Fibroblast of gingiva (primary cell): ENCODE measurements around the gene POT1.
"Not testable (repeated sequence)": the region's sequence is repeated elsewhere in the genome, so short reads cannot be mapped to it uniquely, and the experiment has no call there.

Source experiments
- DNase-seq: peaks from one replicate; pipeline ENCODE4 v3.0.0-alpha.2; 2011; ENCODE audit warnings: low read depth

Gene POT1, protein sequence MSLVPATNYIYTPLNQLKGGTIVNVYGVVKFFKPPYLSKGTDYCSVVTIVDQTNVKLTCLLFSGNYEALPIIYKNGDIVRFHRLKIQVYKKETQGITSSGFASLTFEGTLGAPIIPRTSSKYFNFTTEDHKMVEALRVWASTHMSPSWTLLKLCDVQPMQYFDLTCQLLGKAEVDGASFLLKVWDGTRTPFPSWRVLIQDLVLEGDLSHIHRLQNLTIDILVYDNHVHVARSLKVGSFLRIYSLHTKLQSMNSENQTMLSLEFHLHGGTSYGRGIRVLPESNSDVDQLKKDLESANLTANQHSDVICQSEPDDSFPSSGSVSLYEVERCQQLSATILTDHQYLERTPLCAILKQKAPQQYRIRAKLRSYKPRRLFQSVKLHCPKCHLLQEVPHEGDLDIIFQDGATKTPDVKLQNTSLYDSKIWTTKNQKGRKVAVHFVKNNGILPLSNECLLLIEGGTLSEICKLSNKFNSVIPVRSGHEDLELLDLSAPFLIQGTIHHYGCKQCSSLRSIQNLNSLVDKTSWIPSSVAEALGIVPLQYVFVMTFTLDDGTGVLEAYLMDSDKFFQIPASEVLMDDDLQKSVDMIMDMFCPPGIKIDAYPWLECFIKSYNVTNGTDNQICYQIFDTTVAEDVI

DNA sequence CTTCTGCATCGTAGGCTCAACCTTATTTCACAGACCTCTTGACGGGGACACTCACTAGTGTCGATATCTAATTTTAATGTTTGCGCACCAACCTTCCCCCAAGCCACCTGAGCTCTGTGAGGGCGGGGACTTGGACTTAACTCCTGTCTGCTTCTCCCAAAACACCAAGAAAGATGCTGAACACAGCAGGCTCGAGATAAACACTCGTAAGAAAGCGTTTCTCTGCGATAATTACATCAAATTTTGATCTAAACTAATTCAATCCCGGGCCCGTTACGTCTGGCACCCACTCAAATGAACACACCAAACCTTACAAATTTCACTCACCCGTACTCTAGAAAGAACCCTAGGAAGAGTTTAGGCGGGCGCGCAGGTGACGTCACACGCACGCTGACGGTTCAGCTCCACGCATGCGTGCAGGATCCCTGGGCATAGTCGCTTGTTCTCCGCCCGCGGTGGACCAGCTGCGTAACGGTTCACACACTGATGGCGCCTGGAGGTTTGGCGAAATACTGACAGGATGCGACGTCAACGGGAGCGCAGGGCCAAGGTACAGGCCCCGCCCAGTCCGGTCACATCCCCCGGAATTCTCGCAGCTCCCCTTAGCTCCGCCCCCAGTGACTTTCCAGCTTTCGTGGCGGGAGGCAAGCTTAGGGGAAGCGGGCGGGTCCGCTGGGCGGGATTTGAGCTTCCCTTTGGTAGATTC lies at the start of gene POT1:
TSS of gene POT1 (minus strand) at position 359 of the 706 bp plus-strand sequence. CDS start 32,652 bp downstream, outside the sequence.
- peak; percentile 99 for DNase-seq

DNA sequence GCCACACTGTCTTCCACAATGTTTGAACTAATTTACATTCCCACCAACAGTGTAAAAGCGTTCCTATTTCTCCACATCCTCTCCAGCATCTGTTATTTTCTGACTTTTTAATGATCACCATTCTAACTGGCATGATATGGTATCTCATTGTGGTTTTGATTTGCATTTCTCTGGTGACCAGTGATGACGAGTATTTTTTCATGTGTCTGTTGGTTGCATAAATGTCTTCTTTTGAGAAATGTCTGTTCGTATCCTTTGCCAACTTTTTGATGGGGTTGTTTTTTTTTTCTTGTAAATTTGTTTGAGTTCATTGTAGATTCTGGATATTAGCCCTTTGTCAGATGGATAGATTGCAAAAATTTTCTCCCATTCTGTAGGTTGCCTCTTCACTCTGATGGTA lies 45.5 kb upstream of the POT1 start:
- not testable (repeated sequence) for DNase-seq

DNA sequence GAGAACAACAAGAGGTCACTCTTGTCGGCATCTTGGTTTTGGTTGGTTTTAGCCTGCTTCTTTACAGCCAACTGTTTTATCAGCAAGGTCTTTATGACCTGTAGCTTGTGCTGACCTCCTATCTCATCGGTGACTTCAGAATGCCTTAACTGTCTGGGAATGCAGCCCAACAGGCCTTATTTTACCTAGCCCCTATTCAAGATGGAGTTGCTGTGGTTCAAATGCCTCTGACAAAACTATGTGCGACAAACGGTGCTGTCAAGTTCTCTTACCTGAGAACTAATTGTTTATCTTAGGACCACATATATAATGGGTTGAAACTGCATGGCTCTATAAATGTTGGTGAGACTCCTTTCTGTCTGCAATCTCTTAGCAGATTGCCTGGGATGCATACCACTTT lies 35.9 kb upstream of the POT1 start:
- no peak for DNase-seq

DNA sequence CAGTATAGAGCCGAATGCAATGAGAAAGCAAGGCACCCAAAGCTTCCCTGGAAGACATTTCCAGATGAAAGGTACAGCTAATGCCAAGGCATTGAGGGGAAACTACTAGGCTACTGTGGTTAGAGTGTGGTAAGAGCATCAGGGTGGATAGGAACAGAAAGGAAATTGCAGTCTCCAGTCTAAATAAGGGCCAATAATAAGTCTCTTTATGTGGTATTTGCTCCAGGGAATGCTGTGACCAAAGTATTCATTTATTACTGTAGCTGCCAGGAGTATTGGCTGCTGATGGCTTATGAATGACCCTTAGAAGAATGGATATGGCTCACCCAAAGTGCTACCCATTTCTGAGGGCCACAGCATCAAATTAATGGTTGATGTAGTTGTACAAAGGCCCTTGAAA lies 30.1 kb upstream of the POT1 start:
- no peak for DNase-seq

DNA sequence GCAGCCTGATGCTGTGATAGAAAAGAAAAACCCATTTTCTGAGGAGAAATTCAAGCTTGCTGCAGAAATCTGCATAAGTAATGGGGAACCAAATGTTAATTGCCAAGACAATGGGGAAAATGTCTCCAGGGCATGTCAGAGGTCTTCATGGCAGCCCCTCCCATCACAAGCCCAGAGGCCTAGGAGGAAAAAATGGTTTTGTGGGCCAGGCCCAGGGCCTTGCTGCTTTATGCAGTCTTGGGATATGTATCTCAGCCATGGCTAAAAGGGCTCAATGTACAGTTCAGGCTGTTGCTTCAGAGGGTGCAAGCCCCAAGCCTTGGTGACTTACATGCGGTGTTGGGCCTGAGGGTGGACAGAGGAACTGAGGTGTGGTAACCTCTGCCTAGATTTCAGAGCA lies 28.3 kb upstream of the POT1 start:
- DNase-seq: not testable (repeated sequence)

DNA sequence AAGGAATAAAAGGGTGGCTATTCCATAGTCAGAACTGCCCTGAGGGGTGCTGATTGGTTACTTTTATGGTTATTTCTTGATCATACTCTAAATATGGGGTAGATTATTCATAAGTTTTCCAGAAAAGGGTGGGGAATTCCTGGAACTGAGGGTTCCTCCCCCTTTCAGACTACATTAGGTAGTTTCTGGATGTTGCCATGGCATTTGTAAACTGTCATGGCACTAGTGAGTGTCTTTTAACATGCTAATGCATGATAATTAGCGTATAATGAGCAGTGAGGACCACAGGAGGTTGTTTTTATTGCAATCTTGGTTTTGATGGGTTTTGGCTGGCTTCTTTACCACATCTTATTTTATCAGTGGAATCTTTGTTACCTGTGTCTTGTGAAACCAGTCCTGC lies 26.5 kb upstream of the POT1 start:
- no peak for DNase-seq

DNA sequence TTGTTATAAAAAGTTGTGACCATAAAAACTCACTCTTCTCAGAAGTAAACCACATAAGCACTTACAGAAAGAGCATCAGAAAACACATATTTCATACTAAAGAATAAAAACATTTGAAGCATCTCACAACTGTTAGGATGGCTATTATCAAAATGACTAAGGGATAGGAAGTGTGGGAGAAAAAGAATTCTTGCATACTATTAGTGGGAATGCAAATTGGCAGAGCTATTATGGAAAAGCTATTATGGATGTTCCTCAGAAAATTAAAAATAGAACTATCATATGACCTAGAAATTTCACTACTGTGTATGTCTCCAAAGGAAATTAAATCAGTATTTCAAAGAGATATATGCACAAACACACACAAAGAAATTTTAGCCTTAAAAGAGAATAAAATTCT lies 25.2 kb upstream of the POT1 start:
- no peak for DNase-seq

DNA sequence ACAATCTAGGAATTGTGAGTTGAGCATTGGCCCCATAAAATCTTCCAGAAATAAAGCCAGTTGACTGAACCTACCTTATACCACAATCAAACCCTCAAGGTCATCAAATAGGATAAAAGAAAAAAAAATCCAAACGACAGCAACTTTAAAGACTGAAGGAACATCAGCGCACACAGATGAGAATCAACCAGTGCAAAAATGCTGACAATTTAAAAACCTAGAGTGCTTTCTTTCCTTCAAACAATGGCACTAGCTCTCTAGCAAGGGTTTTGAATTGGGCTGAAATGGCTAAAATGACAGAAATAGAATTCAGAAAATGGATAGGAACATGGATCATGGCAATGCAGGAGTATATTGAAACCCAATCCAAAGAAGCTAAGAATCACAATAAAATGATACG lies 16.1 kb upstream of the POT1 start:
- no peak for DNase-seq

DNA sequence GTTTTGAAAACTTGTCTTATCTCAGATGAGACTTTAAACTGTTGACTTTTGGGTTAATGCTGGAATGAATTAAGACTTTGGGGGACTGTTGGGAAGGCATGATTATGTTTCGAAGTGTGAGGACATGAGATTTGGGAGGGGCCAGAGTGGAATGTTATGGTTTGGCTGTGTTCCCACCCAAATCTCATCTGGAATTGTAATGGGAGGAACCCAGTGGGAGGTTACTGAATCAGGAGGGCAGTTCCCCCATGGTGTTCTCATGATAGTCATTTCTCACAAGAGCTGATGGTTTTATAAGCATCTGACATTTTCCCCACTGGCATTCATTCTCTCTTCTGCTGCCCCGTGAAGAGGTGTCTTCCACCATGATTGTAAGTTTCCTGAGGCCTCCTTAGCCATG lies 13.8 kb upstream of the POT1 start:
- DNase-seq: no peak

DNA sequence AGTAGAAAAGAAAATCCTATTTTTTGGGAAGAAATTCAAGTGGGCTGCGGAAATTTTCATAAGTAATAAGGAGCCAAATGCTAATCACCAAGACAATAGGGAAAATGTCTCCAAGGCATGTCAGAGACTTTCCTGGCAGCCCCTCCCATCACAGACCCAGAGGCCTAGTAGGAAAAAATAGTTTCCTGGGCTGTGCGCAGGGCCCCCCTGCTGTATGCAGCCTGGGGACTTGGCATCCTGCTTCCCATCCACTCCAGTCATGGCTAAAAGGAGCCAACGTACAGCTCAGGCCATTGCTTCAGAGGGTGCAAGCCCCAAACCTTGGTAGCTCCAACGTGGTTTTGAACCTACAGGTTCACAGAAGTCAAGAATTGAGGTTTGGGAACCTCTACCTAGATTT lies 12.8 kb upstream of the POT1 start:
- no peak for DNase-seq

DNA sequence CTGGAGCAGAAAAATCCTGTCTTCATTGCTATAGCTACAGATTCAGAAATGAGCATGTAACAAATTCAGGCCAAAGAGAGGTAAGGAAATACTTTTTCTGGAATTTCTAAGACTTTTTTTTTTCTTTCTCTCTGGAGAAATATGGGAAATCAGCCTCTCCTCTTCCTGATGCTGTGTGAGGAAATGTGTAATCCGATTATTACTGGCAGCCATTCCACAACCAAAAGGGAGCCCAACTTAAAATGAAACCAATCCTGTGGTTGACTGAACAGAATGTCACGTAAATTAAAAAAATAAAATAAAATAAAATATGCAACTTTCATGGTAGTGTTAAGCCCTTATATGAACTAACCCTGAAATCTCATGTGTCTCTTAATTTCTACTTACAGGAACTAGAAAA lies 10.7 kb upstream of the POT1 start:
- DNase-seq: peak; percentile 15

DNA sequence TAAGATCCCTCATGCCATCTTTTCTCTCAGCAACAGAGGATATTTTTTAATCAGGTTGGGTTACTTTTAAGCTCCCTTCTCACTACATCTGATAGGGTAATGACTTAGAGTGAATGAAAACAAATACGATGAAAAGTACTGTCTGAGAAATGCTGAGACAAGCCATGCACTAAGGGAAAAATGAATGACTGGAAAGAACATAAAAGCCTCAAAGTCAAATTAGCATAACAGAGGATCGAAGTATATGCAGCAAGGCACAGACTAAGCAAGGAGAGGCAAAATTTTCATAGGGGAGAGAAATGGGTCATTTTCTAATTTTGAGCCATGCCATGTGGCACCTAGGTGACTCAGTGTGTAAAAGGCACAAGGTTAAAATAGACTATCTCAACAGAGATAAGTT lies 8.5 kb upstream of the POT1 start:
- DNase-seq: no peak

DNA sequence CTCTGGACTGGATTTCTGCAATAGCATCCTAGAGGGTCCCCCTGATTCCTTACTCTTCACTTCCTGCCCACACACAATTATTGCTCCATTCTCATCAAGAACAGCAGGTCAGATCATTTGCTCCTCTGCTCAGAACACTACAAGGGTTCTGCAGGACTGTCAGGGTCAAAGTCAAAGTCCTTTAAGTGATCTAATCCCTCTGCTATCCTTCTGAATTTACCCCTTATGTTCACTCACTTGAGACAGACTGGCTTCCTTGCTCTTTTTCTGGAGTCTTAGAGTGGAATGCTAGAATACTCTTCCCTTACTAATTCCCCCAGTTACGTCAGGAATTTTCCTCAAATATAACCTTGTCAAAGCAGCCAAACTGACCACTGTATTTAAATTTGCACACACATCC lies 7.5 kb upstream of the POT1 start:
- no peak for DNase-seq

DNA sequence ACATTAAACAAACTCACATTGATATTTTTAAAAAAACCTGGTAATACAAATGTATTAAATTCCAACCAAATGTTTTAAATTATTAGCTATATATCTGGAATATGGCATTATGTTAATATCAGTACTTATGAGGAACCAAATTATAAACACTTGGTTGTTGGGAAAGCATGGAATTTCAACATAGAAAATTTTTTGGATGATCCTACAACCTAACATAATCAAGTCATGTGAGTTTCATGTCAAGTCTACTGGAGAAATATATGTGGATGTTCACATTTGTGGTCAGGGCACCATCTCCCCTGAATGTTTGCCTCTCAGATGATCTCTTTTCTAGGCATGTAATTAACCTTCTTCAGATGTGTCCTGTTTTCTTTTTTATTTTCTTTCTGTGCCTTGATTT lies 5.2 kb upstream of the POT1 start:
- DNase-seq: peak; percentile 3

DNA sequence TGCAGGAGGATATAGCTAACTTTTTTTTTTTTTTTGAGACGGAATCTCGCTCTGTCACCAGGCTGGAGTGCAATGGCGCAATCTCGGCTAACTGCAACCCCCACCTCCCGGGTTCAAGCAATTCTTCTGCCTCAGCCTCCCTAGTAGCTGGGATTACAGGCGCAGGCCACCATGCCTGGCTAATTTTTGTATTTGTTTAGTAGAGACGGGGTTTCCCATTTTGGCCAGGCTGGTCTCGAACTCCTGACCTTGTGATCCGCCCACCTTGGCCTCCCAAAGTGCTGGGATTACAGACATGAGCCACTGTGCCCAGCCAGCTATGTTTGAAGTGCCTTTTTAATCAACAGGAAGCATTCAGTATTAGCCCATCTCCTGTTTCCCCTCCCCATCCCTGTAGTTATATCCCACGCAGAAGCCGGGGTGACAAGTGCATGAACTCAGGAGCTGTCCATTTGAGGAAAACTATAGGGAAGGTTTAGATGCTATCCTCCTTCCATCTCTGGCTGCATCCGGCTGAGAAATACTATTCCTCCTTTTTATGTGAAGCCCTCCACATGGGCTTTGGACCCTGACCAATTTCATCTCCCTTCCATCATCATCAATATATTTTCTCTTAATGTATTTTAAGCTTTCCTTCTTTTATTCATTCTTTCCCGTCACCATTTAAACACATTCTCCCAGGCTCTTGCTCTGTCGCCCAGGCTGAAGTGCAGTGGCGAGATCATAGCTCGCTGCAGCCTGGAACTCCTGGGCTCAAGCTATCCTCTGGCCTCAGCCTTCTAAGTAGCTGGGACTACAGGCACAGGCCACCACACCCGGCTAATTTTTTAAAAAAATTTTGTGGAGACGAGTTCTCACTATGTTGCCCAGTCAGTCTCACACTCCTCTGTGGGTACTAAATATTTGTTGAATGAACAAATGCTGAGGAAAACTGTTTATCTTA lies 1.3 kb upstream of the POT1 start:
- DNase-seq: no peak

DNA sequence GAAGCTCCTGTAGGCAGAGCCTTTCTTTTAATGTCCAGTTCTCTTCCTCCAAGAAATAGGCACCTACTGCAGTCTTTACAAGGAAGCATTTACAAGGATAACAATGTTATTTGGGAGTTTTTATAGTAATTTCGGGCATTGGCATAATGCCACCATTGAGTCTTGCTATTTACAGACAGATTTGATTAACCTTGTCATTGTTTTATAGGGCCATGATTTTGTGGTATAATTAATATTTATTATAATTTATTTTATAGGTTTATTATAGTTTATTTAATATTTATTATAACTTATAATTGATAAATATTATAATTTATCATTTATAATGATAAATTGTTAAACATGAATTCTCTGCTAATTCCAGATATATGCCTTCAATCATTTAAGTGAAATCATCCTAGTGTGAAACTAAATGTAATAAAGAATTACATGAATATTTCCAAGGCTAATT lies 573 bp upstream of the POT1 start:
- DNase-seq: no peak

DNA sequence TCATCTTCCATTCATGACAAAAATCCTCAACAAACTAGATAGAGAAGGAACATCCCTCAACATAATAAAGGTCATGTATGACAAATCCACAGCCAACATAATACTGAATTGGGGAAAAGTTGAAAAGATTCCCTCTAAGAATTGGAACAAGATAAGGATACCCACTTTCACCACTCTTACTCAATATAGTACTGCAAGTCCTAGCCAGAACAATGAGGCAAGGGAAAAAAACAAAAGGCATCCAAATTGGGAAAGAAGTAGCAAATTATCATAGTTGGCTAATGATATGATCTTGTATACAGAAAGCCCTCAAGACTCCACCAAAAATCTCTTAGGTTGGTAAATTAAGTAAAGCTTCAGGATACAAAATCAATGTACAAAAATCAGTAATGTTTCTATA lies 4.7 kb downstream of the POT1 start:
- peak; percentile 46 for DNase-seq

DNA sequence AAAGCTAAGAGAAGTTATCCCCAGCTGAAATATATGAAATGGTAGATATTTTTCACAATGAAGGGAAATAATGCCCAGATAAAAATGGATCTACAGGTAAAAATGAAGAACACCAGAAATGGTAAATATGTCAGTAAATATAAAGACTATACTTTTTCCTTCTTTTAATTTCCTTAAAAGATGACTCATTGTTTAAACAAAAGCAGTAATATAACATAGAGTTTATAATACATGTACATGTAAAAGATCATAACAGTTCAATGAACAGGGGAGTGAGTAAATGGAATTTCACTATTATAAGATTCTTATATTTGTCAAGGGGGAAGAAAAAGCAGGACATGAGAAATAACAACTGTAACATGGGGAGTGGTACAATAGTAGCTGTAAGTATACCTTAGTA lies 7.4 kb downstream of the POT1 start:
- DNase-seq: no peak

DNA sequence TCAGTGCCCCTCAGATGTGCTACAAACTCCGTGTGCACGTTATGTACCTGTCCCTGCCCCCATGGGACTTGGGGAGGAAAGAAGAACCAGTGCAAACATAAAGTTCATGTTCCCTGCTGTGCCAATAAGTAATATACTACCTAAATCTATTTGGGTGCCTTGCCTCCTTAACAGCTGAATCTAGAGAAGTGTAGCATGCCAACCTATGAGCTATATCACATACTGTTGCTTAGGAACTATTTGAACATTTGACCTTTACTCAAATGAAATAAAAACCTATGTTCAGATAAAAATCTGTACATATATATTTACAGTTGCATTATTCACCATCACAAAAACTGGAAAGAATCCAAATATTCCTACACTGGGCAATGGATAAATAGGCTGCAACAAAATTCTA lies 9.8 kb downstream of the POT1 start:
- no peak for DNase-seq

DNA sequence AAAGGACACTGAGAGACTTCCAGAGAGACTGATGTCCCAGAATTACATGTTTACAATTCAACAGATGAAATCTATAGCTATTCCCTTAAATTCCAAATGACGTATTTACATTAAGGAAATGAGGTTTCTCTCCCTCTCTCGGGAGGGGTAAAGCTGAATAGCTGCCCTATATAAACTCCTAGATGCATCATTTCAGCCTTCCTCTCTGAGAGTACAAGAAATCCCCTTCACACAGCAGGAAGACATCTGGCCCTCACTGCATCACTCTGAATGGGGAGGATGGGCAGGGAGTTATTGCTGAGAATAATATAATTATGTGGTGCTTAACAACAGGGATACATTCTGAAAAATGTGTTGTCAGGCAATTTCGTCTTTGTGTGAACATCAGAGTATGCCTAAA lies 11.0 kb downstream of the POT1 start:
- no peak for DNase-seq

DNA sequence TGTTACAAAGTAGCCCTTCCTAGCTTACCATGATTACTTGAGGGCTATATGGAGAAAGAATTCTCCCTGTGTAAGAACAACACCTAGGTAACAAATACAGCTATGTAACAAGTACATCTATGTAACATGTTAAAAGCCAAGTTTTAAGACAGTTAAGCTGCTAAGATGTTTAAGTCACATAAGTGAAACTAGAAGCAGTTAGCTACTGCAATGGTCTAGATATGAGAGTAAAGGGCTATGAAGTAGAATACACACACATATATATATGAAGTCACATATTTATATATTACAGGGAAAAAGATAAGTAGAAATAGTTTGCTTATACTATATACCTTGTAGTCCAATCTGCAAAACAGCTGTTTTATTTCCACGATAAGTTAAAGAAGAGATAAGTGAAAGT lies 14.4 kb downstream of the POT1 start:
- no peak for DNase-seq

DNA sequence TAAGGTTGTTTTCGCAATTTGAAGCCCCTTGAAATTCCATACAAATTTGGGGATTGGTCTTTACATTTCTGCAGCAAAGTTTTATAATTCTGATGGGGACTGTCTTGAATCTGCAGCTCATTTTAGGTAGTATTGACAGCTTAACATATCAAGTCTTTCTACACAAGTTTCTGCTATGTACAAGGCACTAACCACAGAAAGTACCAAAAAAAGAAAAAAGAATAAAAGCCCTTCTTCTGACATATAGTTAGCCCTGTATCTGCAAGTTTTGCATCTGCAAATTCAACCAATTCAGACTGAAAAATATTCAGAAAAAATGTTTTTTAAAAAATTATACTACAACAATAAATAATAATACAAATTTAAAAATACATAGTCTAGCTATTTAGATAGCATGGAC lies 15.3 kb downstream of the POT1 start:
- DNase-seq: no peak
